GM18517 (cell line): ENCODE measurements around the gene FTO.

ENCODE experiments used
- ATAC-seq: cut with Tn5 transposase; IDR thresholded peaks from one replicate; pipeline ENCODE4 v1.9.1; 2021; ENCODE audit warnings: mild to moderate bottlenecking, moderate library complexity; ENCODE audit not compliant: unreplicated experiment

Gene FTO

GRCh38 chr16:53752560-53752959, 48.6 kb downstream of the FTO start:
- ATAC-seq, result no peak

GRCh38 chr16:53753431-53753830, 49.5 kb downstream of the FTO start:
- no peak for ATAC-seq

GRCh38 chr16:53755026-53755910, 51.3 kb downstream of the FTO start:
- ATAC-seq, result no peak

DNA sequence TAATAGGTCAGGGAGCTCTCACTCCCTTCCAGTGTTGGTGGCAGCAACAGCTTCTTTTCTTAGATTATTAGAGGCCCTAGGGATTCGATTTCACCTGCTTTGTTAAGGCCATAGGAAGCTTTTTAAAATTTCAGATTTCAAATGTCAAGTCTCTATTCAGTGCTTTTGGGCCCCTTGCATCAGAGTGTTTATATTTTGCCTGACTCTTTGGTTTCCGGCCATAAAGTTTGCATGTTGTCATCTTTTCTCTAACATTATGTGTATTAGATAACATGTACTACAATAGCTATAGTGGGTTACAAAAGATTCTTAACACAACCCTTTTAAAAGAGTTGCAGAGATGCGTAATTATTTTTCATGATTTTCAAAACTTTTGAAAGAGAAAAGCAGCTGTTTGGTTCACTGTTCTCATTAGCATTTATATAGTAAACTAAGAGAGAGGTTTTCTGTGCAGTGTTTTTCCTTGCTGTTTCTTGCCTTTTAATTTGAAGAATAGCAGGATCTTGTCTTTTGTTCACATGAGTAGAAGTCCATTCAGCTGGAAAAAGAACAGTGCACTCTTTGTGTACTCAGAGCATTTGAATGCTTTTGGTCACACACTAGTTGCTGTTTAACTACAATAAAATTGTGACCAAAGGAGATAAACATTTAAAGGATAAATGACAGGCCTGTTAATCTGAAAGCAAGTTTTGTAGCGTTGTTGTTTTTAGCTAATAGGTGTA, 52.5 kb downstream of the FTO start:
- ATAC-seq, result no peak

GRCh38 chr16:53757971-53758609, 54.1 kb downstream of the FTO start:
- ATAC-seq, result no peak

GRCh38 chr16:53761962-53762703, 58.2 kb downstream of the FTO start:
- no peak for ATAC-seq

DNA sequence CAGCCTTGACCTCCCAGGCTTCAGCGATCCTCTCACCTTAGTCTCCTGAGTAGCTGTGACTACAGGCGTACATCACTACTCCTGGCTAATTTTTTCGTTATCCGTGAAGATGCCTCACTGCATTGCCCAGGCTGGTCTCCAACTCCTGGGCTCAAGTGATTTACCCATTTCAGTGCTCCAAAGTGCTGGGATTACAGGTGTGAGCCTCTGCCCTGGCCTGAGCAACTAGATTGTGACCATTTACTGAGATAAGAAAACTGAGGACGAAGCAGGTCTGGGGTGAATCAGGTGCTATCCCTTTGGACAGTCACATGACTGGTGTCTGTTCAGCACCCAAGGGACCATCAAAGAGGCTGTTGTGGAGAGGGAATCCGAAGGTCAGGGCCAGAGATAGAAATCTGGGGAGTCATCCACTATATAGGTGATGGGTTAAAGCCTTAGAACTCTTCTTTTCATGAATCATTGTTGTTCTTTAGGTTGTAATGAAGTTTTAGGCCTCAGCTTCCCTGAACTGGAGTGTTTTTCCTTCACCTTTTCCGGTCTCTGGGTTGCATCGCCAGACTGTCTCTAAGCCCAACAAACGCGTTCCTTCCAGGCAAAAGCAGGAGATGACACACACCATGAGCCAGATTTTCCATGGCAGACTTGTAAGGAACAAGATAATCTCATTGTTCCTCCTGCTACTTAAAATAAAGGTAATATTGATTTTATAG, 62.5 kb downstream of the FTO start:
- ATAC-seq, result no peak

- no peak for ATAC-seq
These were observed 64.2 kb downstream of the FTO start for GRCh38 chr16:53768167-53768566.

DNA sequence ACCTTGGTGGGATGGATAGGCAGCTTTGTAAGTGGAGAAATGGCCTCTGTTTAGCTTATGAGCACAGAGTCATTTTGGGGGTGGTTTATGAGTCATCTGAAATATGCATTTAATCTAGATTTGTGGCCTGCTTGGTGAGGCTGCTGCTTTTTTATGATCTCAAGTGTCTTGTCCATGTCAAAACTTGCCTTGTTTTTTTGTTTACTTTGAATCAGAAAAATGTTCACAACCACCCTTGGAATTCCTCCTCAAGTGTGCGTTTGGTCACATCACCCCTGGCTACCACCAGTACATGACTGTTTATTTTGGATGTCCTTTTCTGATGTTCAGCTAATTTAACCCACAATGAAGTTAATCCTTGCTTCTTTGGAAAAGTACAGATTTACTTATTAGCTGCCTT, 64.6 kb downstream of the FTO start:
- no peak for ATAC-seq

GRCh38 chr16:53769185-53769584, 65.2 kb downstream of the FTO start:
- ATAC-seq, result no peak

DNA sequence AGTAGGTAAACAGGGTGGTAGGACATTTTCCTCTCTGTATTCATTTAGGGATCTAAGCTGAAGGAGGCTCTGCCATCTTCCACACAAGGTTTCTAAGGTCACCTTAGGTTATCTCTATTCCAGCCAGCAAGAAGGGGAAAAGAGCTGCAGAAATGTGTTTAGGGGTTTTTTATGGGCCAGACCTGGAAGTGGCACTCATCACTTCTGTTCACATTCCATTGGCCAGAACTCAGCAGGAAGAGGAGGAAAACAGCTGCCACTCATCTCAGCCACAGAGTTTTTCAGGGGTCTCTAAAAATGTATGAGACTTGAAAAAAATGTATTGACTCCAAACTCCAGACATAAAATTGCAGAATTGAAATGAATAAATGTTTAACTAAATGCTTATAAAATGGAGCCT, 65.8 kb downstream of the FTO start:
- no peak for ATAC-seq

- ATAC-seq, result no peak
These were observed 66.7 kb downstream of the FTO start for GRCh38 chr16:53770641-53771040.

GRCh38 chr16:53771655-53772497, 67.9 kb downstream of the FTO start:
- no peak for ATAC-seq

- ATAC-seq, result no peak
These were observed 69.3 kb downstream of the FTO start for GRCh38 chr16:53773150-53773846.

GRCh38 chr16:53773881-53774280, 69.9 kb downstream of the FTO start:
- no peak for ATAC-seq

- no peak for ATAC-seq
These were observed 71.3 kb downstream of the FTO start for GRCh38 chr16:53775106-53775820.

DNA sequence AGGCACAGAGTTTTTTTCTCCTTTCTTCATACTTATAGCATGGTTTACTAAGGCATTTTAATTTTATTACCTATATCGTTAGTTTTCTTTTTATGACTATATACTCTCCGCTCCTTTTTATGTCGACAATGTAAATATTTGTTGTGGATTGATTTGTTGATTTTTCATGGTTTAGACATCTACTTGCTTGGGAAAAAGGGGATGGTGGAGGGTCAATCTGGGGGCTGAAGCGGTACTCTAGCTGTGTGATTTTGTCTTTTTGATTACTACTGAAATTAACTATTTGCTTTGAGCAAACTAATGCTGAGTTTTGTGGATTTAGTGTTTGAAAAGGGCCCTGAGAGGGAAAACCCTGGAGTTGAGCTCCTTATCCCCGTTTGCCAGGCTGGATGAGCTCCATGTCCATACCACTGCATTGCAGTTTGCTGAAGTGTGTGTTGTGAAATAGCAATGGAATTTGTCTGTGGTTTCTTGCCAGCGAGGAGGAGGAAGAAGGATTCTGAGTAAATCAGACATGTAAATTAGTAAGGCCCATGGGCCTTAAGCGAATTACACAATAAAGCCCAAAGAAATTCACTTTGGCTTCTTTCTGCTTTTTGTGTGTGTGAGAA, 72.0 kb downstream of the FTO start:
- no peak for ATAC-seq

DNA sequence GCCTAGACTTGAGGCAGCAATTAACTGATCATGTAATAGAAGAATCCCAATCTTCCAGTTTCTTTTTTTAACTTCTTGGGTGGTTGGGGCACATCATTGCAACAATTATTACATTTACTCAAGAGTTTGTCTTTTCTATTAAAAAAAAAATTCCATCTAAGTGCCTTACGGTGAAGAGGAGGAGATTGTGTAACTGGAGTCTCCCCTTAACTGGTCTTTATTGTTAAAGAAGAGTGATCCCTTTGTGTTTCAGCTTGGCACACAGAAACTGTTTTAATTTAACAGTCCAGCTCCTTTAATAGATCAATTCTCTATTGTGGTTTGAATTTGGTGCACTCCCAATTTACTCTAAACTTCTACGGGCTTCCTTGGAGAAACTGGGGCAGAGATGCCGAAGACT, 75.2 kb downstream of the FTO start:
- no peak for ATAC-seq
